Measurements from ENCODE around the gene ATP2A2. TPM values are rescaled to one million over a fixed set of nuclear protein-coding genes. Genes with fewer than 3 reads are reported as not detected.
"Not testable (repeated sequence)": the region's sequence is repeated elsewhere in the genome, so short reads cannot be mapped to it uniquely, and the experiment has no call there.

ATP2A2 gene
- total RNA-seq, 1 donor = 71.7 TPM

GRCh38 chr12:110340261-110340660, 59.2 kb downstream of the ATP2A2 start:
- H3K4me3 ChIP-seq (ENCODE audit: low read length); H3K4me1 ChIP-seq (ENCODE audit: insufficient read depth, low read length); H3K27me3 ChIP-seq (ENCODE audit: insufficient read depth, low read length); H3K9me3 ChIP-seq (ENCODE audit: low read depth, low read length): not testable (repeated sequence)

DNA sequence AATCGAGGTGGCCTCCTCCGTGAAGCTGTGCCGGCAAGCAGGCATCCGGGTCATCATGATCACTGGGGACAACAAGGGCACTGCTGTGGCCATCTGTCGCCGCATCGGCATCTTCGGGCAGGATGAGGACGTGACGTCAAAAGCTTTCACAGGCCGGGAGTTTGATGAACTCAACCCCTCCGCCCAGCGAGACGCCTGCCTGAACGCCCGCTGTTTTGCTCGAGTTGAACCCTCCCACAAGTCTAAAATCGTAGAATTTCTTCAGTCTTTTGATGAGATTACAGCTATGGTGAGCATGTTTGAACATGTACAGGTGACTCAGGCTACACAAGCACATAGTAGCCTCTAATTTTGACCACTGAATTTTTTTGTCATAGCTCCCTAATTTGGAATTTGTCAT, 59.7 kb downstream of the ATP2A2 start:
- H3K9me3 ChIP-seq (ENCODE audit: low read depth, low read length) = no peaks in the 10 kb centered on the region
- H3K4me1 ChIP-seq (ENCODE audit: insufficient read depth, low read length) = peaks cover 14% of the 10 kb centered on the region
- H3K4me3 ChIP-seq (ENCODE audit: low read length) = no peak overlapping the region
- no peaks in the 10 kb centered on the region for H3K27me3 ChIP-seq (ENCODE audit: insufficient read depth, low read length)

- no peak overlapping the region for H3K4me3 ChIP-seq (ENCODE audit: low read length)
These were observed 61.1 kb downstream of the ATP2A2 start for GRCh38 chr12:110342157-110342556.

GRCh38 chr12:110343114-110343513, 62.1 kb downstream of the ATP2A2 start:
- no peaks in the 10 kb centered on the region for H3K9me3 ChIP-seq (ENCODE audit: low read depth, low read length)

More at GRCh38 chr12:110342157-110342556, 61.1 kb downstream of the ATP2A2 start:
- Histone ChIP-seq H3K27me3 (ENCODE audit: insufficient read depth, low read length) (no peaks in the 10 kb centered on the region), H3K9me3 (ENCODE audit: low read depth, low read length) (no peaks in the 10 kb centered on the region), H3K4me1 (ENCODE audit: insufficient read depth, low read length) (peaks cover 14% of the 10 kb centered on the region)

GRCh38 chr12:110343736-110344555, 62.9 kb downstream of the ATP2A2 start:
- Histone ChIP-seq H3K27me3 (ENCODE audit: insufficient read depth, low read length) (no peaks in the 10 kb centered on the region), H3K4me1 (ENCODE audit: insufficient read depth, low read length) (peaks cover 21% of the 10 kb centered on the region), H3K4me3 (ENCODE audit: low read length) (no peak overlapping the region), H3K9me3 (ENCODE audit: low read depth, low read length) (no peaks in the 10 kb centered on the region)

More at GRCh38 chr12:110343114-110343513, 62.1 kb downstream of the ATP2A2 start:
- Histone ChIP-seq H3K27me3 (ENCODE audit: insufficient read depth, low read length) (no peaks in the 10 kb centered on the region), H3K4me1 (ENCODE audit: insufficient read depth, low read length) (peaks cover 14% of the 10 kb centered on the region), H3K4me3 (ENCODE audit: low read length) (no peak overlapping the region)

- Histone ChIP-seq H3K27me3 (ENCODE audit: insufficient read depth, low read length) (no peaks in the 10 kb centered on the region), H3K9me3 (ENCODE audit: low read depth, low read length) (no peaks in the 10 kb centered on the region), H3K4me1 (ENCODE audit: insufficient read depth, low read length) (peaks cover 28% of the 10 kb centered on the region), H3K4me3 (ENCODE audit: low read length) (no peak overlapping the region)
These were observed 63.6 kb downstream of the ATP2A2 start for GRCh38 chr12:110344657-110345056.

GRCh38 chr12:110345176-110345661, 64.2 kb downstream of the ATP2A2 start:
- no peaks in the 10 kb centered on the region for H3K9me3 ChIP-seq (ENCODE audit: low read depth, low read length)
- H3K4me1 ChIP-seq (ENCODE audit: insufficient read depth, low read length) = peaks cover 32% of the 10 kb centered on the region
- H3K27me3 ChIP-seq (ENCODE audit: insufficient read depth, low read length) = no peaks in the 10 kb centered on the region
- H3K4me3 ChIP-seq (ENCODE audit: low read length) = no peak overlapping the region

DNA sequence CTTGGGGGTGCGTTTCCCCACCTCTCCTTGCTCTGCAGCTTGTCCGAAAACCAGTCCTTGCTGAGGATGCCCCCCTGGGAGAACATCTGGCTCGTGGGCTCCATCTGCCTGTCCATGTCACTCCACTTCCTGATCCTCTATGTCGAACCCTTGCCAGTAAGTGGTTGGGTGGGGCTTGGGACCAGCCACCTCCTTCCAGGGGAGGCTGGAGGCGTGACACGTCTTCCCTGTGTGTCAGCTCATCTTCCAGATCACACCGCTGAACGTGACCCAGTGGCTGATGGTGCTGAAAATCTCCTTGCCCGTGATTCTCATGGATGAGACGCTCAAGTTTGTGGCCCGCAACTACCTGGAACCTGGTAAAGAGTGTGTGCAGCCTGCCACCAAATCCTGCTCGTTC, 64.9 kb downstream of the ATP2A2 start:
- Histone ChIP-seq H3K9me3 (ENCODE audit: low read depth, low read length) (no peaks in the 10 kb centered on the region), H3K27me3 (ENCODE audit: insufficient read depth, low read length) (no peaks in the 10 kb centered on the region), H3K4me1 (ENCODE audit: insufficient read depth, low read length) (peaks cover 32% of the 10 kb centered on the region), H3K4me3 (ENCODE audit: low read length) (no peak overlapping the region)

GRCh38 chr12:110347767-110348166, 66.7 kb downstream of the ATP2A2 start:
- H3K9me3 ChIP-seq (ENCODE audit: low read depth, low read length) = no peaks in the 10 kb centered on the region
- H3K4me3 ChIP-seq (ENCODE audit: low read length) = no peak overlapping the region

GRCh38 chr12:110348431-110349059, 67.5 kb downstream of the ATP2A2 start:
- Histone ChIP-seq H3K4me1 (ENCODE audit: insufficient read depth, low read length) (peaks cover 32% of the 10 kb centered on the region), H3K27me3 (ENCODE audit: insufficient read depth, low read length) (no peaks in the 10 kb centered on the region), H3K9me3 (ENCODE audit: low read depth, low read length) (no peaks in the 10 kb centered on the region), H3K4me3 (ENCODE audit: low read length) (no peak overlapping the region)

More at GRCh38 chr12:110347767-110348166, 66.7 kb downstream of the ATP2A2 start:
- Histone ChIP-seq H3K4me1 (ENCODE audit: insufficient read depth, low read length) (peaks cover 32% of the 10 kb centered on the region), H3K27me3 (ENCODE audit: insufficient read depth, low read length) (no peaks in the 10 kb centered on the region)

- H3K9me3 ChIP-seq (ENCODE audit: low read depth, low read length) = no peaks in the 10 kb centered on the region
- no peak overlapping the region for H3K4me3 ChIP-seq (ENCODE audit: low read length)
- H3K4me1 ChIP-seq (ENCODE audit: insufficient read depth, low read length) = peaks cover 33% of the 10 kb centered on the region
- no peaks in the 10 kb centered on the region for H3K27me3 ChIP-seq (ENCODE audit: insufficient read depth, low read length)
These were observed 68.0 kb downstream of the ATP2A2 start for GRCh38 chr12:110349096-110349495.

GRCh38 chr12:110349514-110350151, 68.6 kb downstream of the ATP2A2 start:
- Histone ChIP-seq H3K27me3 (ENCODE audit: insufficient read depth, low read length) (no peaks in the 10 kb centered on the region), H3K9me3 (ENCODE audit: low read depth, low read length) (no peaks in the 10 kb centered on the region), H3K4me1 (ENCODE audit: insufficient read depth, low read length) (peaks cover 35% of the 10 kb centered on the region), H3K4me3 (ENCODE audit: low read length) (no peak overlapping the region)

DNA sequence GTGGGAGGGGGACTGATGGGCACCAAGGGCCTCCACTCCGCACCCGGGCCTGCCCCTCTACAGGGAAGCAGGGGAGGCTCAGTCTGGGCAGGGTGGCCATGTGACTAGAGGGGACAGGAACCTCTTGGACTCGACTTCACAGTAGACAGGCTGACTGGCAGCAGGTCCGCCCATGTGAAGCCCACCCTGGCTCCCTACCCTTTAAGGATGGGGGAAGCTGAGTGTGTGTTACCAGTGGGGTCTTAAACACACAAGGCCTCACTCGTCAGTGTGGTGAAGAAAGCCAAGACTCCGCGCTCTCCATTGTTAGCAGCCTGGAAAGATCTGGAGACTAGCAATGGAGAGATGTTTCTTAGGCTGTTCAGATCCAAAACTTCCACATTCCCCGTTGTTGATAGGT, 70.1 kb downstream of the ATP2A2 start:
- Histone ChIP-seq H3K4me3 (ENCODE audit: low read length) (no peak overlapping the region), H3K4me1 (ENCODE audit: insufficient read depth, low read length) (peaks cover 29% of the 10 kb centered on the region), H3K27me3 (ENCODE audit: insufficient read depth, low read length) (no peaks in the 10 kb centered on the region), H3K9me3 (ENCODE audit: low read depth, low read length) (no peaks in the 10 kb centered on the region)

DNA sequence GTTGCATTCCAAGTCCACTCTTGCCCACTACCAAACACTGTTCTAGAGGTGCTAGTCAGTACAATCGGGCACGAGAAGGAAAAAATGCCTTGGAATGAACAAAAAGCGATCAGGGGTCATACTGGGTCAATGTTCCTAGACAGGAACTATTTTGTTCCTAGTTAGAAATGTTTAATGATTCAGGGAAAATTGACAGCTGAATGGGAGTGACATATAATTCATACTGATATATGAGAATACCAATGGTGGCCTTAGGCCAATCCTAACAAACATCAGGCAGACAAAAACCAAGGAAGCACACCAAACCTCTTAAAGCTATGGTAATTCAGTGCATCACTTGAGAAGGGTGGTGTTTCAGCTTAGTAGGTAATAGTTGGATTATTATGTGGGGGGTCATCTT, 71.4 kb downstream of the ATP2A2 start:
- Histone ChIP-seq H3K4me3 (ENCODE audit: low read length) (no peak overlapping the region), H3K4me1 (ENCODE audit: insufficient read depth, low read length) (peaks cover 29% of the 10 kb centered on the region), H3K27me3 (ENCODE audit: insufficient read depth, low read length) (no peaks in the 10 kb centered on the region), H3K9me3 (ENCODE audit: low read depth, low read length) (no peaks in the 10 kb centered on the region)

All from mononuclear cell (primary cell).